Measurements from ENCODE around the gene PRPF31. TPM values are rescaled to one million over a fixed set of nuclear protein-coding genes. Genes with fewer than 3 reads are reported as not detected.

PRPF31 gene
- total RNA-seq, 1 experiment from 2014 or later = 109 TPM

- TF ChIP-seq EZH2 (IDR thresholded peaks at IDR 0.05; ENCODE audit: low read depth) (no peak), CTCF (conservative IDR thresholded peaks at IDR 0.05) (no peak)
- CTCF ChIA-PET = no interaction called here
- peak in 1 of 2 experiments; percentile 30 for DNase-seq
- Histone ChIP-seq H3K36me3 (ENCODE audit: low read depth) (peaks cover 16% of the 10 kb centered on the region), H2AFZ (no peak overlapping the region), H3F3A (ENCODE audit: insufficient read depth, low read depth) (peaks cover 77% of the 10 kb centered on the region), H3K4me1 (replicated peaks; ENCODE audit: insufficient read depth) (peaks cover 12% of the 10 kb centered on the region), H3K9me2 (ENCODE audit: insufficient read depth) (no peaks in the 10 kb centered on the region), H3K4me3 (no peak overlapping the region), H4K20me1 (ENCODE audit: insufficient read depth) (peaks cover 40% of the 10 kb centered on the region), H3K27ac (no peak overlapping the region), H3K27me3 (ENCODE audit: insufficient read depth, low read depth) (no peaks in the 10 kb centered on the region), H3K79me2 (ENCODE audit: low read depth) (peaks cover 14% of the 10 kb centered on the region), H3K9me3 (ENCODE audit: insufficient read depth, low read depth) (no peaks in the 10 kb centered on the region), H3K4me2 (no peak overlapping the region)
- intact Hi-C loops (cut with micrococcal nuclease; ENCODE audit: unreplicated experiment) = no loop called here
- POLR2A ChIA-PET (ENCODE audit: unreplicated experiment) = no interaction called here
- BruUV-seq (replicated peaks) = no TSS peak
Observed at GRCh38 chr19:54154603-54155345, 39.2 kb downstream of the PRPF31 start.

DNA sequence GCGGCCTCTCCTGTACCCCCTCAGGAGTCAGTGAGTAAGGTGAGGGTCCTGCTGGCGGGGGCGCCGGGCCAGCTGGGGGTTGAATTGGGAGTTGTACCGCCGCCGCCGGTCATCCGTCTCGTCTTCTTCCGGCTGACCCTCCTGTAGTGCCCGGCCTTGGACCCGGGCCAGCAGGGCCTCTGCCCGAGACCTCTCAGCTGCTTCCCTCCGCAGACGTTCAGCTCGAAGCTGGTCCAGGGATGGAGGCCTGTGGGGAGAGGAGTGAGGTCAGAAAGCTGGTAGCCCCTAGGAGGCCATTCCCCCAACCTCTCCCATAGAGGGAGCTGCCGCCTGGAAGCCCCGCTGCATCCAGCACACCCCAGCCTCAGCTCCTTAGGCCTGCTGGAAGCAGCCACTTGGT lies 40.1 kb downstream of the PRPF31 start:
- Histone ChIP-seq H3K36me3 (ENCODE audit: low read depth) (peaks cover 16% of the 10 kb centered on the region), H3K9me3 (ENCODE audit: insufficient read depth, low read depth) (no peaks in the 10 kb centered on the region), H3K27me3 (ENCODE audit: insufficient read depth, low read depth) (no peaks in the 10 kb centered on the region), H3K27ac (no peak overlapping the region), H2AFZ (no peak overlapping the region), H4K20me1 (ENCODE audit: insufficient read depth) (peaks cover 41% of the 10 kb centered on the region), H3K4me3 (no peak overlapping the region), H3K4me1 (replicated peaks; ENCODE audit: insufficient read depth) (peaks cover 14% of the 10 kb centered on the region), H3K9me2 (ENCODE audit: insufficient read depth) (no peaks in the 10 kb centered on the region), H3K79me2 (ENCODE audit: low read depth) (peaks cover 14% of the 10 kb centered on the region), H3F3A (ENCODE audit: insufficient read depth, low read depth) (peaks cover 76% of the 10 kb centered on the region), H3K4me2 (no peak overlapping the region)
- intact Hi-C loops (cut with micrococcal nuclease; ENCODE audit: unreplicated experiment) = no loop called here
- TF ChIP-seq CTCF (conservative IDR thresholded peaks at IDR 0.05) = no peak
- TF ChIP-seq EZH2 (IDR thresholded peaks at IDR 0.05; ENCODE audit: low read depth) = no peak
- POLR2A ChIA-PET (ENCODE audit: unreplicated experiment) = interaction anchor here (0.7 kb wide), 1 partner anchor 18 kb away, joined by 4 read pairs; no protein-coding TSS in a partner anchor
- CTCF ChIA-PET = interaction anchor here (0.5 kb wide), 1 partner anchor 132 kb away, joined by 3 read pairs; no protein-coding TSS in a partner anchor
- no TSS peak for BruUV-seq (replicated peaks)
- peak in 1 of 2 experiments; percentile 19 for DNase-seq

DNA sequence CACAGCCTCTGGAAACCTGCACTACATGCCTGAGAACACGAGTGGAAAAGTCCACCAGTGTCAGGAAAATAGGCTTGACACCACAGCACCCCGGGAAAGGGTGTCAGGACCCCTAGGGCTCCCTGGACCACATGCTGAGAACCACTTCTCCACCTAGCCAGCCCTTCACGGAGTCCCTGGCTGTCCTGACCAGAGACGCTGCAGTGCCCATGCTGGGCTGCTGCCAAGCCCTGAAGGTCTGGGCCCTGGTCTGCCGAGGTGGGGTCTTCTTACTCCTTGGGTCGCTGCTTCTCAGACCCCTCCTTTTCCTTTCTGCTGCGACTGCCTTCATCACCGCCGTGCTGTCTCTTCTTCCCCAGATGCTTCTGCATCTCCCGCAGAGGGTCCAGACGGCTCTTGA lies 40.9 kb downstream of the PRPF31 start:
- peak in 1 of 2 experiments; percentile 2 for DNase-seq
- H3K36me3 ChIP-seq (ENCODE audit: low read depth) = peaks cover 13% of the 10 kb centered on the region
- H3K9me3 ChIP-seq (ENCODE audit: insufficient read depth, low read depth) = no peaks in the 10 kb centered on the region
- H2AFZ ChIP-seq = no peak overlapping the region
- intact Hi-C loops (cut with micrococcal nuclease; ENCODE audit: unreplicated experiment) = no loop called here
- H3K4me3 ChIP-seq = no peak overlapping the region
- peaks cover 72% of the 10 kb centered on the region for H3F3A ChIP-seq (ENCODE audit: insufficient read depth, low read depth)
- no peak overlapping the region for H3K27ac ChIP-seq
- H3K27me3 ChIP-seq (ENCODE audit: insufficient read depth, low read depth) = no peaks in the 10 kb centered on the region
- H3K9me2 ChIP-seq (ENCODE audit: insufficient read depth) = no peaks in the 10 kb centered on the region
- H4K20me1 ChIP-seq (ENCODE audit: insufficient read depth) = peaks cover 36% of the 10 kb centered on the region
- peaks cover 22% of the 10 kb centered on the region for H3K4me1 ChIP-seq (replicated peaks; ENCODE audit: insufficient read depth)
- ChIA-PET CTCF (interaction anchor here (0.5 kb wide), 1 partner anchor 133 kb away, joined by 3 read pairs; no protein-coding TSS in a partner anchor), POLR2A (ENCODE audit: unreplicated experiment) (interaction anchor here (0.7 kb wide), 1 partner anchor 17 kb away, joined by 4 read pairs; no protein-coding TSS in a partner anchor)
- no TSS peak for BruUV-seq (replicated peaks)
- H3K79me2 ChIP-seq (ENCODE audit: low read depth) = peaks cover 14% of the 10 kb centered on the region
- TF ChIP-seq EZH2 (IDR thresholded peaks at IDR 0.05; ENCODE audit: low read depth) (no peak), CTCF (conservative IDR thresholded peaks at IDR 0.05) (no peak)
- H3K4me2 ChIP-seq = no peak overlapping the region
